ENCODE measurements around the gene NLK.

NLK gene

GRCh38 chr17:28113269-28113668 is 70.8 kb downstream of the NLK start:
- DNase-seq (ENCODE audit: low read depth) = no peak

GRCh38 chr17:28115046-28115445 is 72.6 kb downstream of the NLK start:
- no peak for DNase-seq (ENCODE audit: low read depth)

GRCh38 chr17:28117304-28117703 is 74.8 kb downstream of the NLK start:
- no peak for DNase-seq (ENCODE audit: low read depth)

GRCh38 chr17:28118362-28118761 is 75.9 kb downstream of the NLK start:
- DNase-seq (ENCODE audit: low read depth) = no peak

- no peak for DNase-seq (ENCODE audit: low read depth)
Measured at GRCh38 chr17:28119046-28119445, 76.6 kb downstream of the NLK start.

GRCh38 chr17:28119560-28119959 is 77.1 kb downstream of the NLK start:
- no peak for DNase-seq (ENCODE audit: low read depth)

- no peak for DNase-seq (ENCODE audit: low read depth)
Measured at GRCh38 chr17:28120766-28121165, 78.3 kb downstream of the NLK start.

- DNase-seq (ENCODE audit: low read depth) = no peak
Measured at GRCh38 chr17:28124962-28125361, 82.5 kb downstream of the NLK start.

- no peak for DNase-seq (ENCODE audit: low read depth)
Measured at GRCh38 chr17:28125526-28126378, 83.3 kb downstream of the NLK start.

GRCh38 chr17:28127196-28127595 is 84.7 kb downstream of the NLK start:
- DNase-seq (ENCODE audit: low read depth) = no peak

- no peak for DNase-seq (ENCODE audit: low read depth)
Measured at GRCh38 chr17:28128779-28129178, 86.3 kb downstream of the NLK start.

- no peak for DNase-seq (ENCODE audit: low read depth)
Measured at GRCh38 chr17:28130472-28130871, 88.0 kb downstream of the NLK start.

GRCh38 chr17:28131599-28131998 is 89.1 kb downstream of the NLK start:
- no peak for DNase-seq (ENCODE audit: low read depth)

- no peak for DNase-seq (ENCODE audit: low read depth)
Measured at GRCh38 chr17:28133562-28133970, 91.1 kb downstream of the NLK start.

GRCh38 chr17:28136923-28137322 is 94.4 kb downstream of the NLK start:
- no peak for DNase-seq (ENCODE audit: low read depth)

GRCh38 chr17:28139822-28140221 is 97.3 kb downstream of the NLK start:
- DNase-seq (ENCODE audit: low read depth) = no peak

- DNase-seq (ENCODE audit: low read depth) = no peak
Measured at GRCh38 chr17:28141313-28141712, 98.8 kb downstream of the NLK start.

- DNase-seq (ENCODE audit: low read depth) = no peak
Measured at GRCh38 chr17:28141773-28142172, 99.3 kb downstream of the NLK start.

GRCh38 chr17:28142305-28142704 is 99.8 kb downstream of the NLK start:
- DNase-seq (ENCODE audit: low read depth) = no peak

GRCh38 chr17:28144019-28144418 is 101.5 kb downstream of the NLK start:
- no peak for DNase-seq (ENCODE audit: low read depth)

- no peak for DNase-seq (ENCODE audit: low read depth)
Measured at GRCh38 chr17:28145348-28145747, 102.9 kb downstream of the NLK start.

GRCh38 chr17:28147017-28147416 is 104.5 kb downstream of the NLK start:
- DNase-seq (ENCODE audit: low read depth) = no peak

- no peak for DNase-seq (ENCODE audit: low read depth)
Measured at GRCh38 chr17:28151001-28151400, 108.5 kb downstream of the NLK start.

GRCh38 chr17:28154214-28154613 is 111.7 kb downstream of the NLK start:
- DNase-seq (ENCODE audit: low read depth) = no peak
